ENCODE results near the gene CYFIP2.

Gene CYFIP2

GRCh38 chr5:157259699-157260098 lies 6.2 kb upstream of the CYFIP2 start:
- DNase-seq = no peak

- no peak for DNase-seq
These were observed 2.3 kb upstream of the CYFIP2 start for GRCh38 chr5:157263496-157264090.

GRCh38 chr5:157266286-157267007 lies 524 bp downstream of the CYFIP2 start:
- peak; percentile 49 for DNase-seq

GRCh38 chr5:157267025-157267424 lies 1.1 kb downstream of the CYFIP2 start:
- no peak for DNase-seq

GRCh38 chr5:157267761-157268480 lies 2.0 kb downstream of the CYFIP2 start:
- DNase-seq = peak; percentile 49

GRCh38 chr5:157269165-157269671 lies 3.3 kb downstream of the CYFIP2 start:
- no peak for DNase-seq

- no peak for DNase-seq
These were observed 3.9 kb downstream of the CYFIP2 start for GRCh38 chr5:157269761-157270272.

- no peak for DNase-seq
These were observed 4.8 kb downstream of the CYFIP2 start for GRCh38 chr5:157270771-157271170.

- no peak for DNase-seq
These were observed 5.9 kb downstream of the CYFIP2 start for GRCh38 chr5:157271740-157272271.

GRCh38 chr5:157273131-157273556 lies 7.2 kb downstream of the CYFIP2 start:
- DNase-seq = no peak

- DNase-seq = no peak
These were observed 9.5 kb downstream of the CYFIP2 start for GRCh38 chr5:157275403-157275802.

- DNase-seq = no peak
These were observed 12.6 kb downstream of the CYFIP2 start for GRCh38 chr5:157278319-157279037.

- DNase-seq = no peak
These were observed 13.8 kb downstream of the CYFIP2 start for GRCh38 chr5:157279605-157280239.

GRCh38 chr5:157280927-157281326 lies 15.0 kb downstream of the CYFIP2 start:
- DNase-seq = no peak

GRCh38 chr5:157282150-157282549 lies 16.2 kb downstream of the CYFIP2 start:
- DNase-seq = no peak

GRCh38 chr5:157283434-157283833 lies 17.5 kb downstream of the CYFIP2 start:
- no peak for DNase-seq

- no peak for DNase-seq
These were observed 18.7 kb downstream of the CYFIP2 start for GRCh38 chr5:157284458-157285212.

- no peak for DNase-seq
These were observed 19.6 kb downstream of the CYFIP2 start for GRCh38 chr5:157285310-157286035.

- DNase-seq = no peak
These were observed 20.9 kb downstream of the CYFIP2 start for GRCh38 chr5:157286761-157287211.

GRCh38 chr5:157288405-157289163 lies 22.7 kb downstream of the CYFIP2 start:
- DNase-seq = no peak

Measured in midbrain (tissue), 1 donor.